ENCODE results near the gene ACSS1.

- no peak for TF ChIP-seq CTCF (conservative IDR thresholded peaks at IDR 0.05)
- no peak for TF ChIP-seq EZH2 (IDR thresholded peaks at IDR 0.05; ENCODE audit: low read depth)
These were observed 27.8 kb downstream of the ACSS1 start for GRCh38 chr20:25030007-25030648.
